Caco-2 (cell line): ENCODE results near the gene GCC1. TPM values are rescaled to one million over a fixed set of nuclear protein-coding genes. Genes with fewer than 3 reads are reported as not detected.
"Not testable (repeated sequence)": the region's sequence is repeated elsewhere in the genome, so short reads cannot be mapped to it uniquely, and the experiment has no call there.

Experiments
- BruUV-seq: library from RNA; stranded (reverse); fragments of 400-500 nt; replicated peaks from 2 replicates; lab custom pipeline; 2021; lab: Mats Ljungman, UMichigan
- CTCF ChIA-PET: fragments of 300-600 bp; sonication (Branson Sonifier 250); formaldehyde crosslinking; loops from one replicate; lab custom pipeline; 2022; ENCODE audit warnings: antibody characterized with exemption; lab: Charles Lee
- POLR2A ChIA-PET: fragments of 300-600 bp; sonication (Branson Sonifier 250); formaldehyde crosslinking; loops from one replicate; lab custom pipeline; 2022; ENCODE audit warnings: antibody characterized with exemption; lab: Charles Lee
- DNase-seq, 2 experiments: peaks; one replicate each; pipeline versions ENCODE4 v3.0.0 to v3.0.0-alpha.2; 2020 to 2022
- H3K27me3 ChIP-seq: replicated peaks from 2 replicates; pipeline ENCODE4 v1.6.0; 2011; ENCODE audit warnings: low read length; ENCODE audit not compliant: control insufficient read depth, insufficient read depth
- H3K36me3 ChIP-seq: 2 replicates; pipeline ENCODE4 v1.5.1; 2011; ENCODE audit warnings: low read length; ENCODE audit not compliant: control insufficient read depth, insufficient read depth
- H3K4me1 ChIP-seq: fragments of 250-450 bp; sonication (Bioruptor Pico); 2 replicates; pipeline ENCODE4 v1.5.1; 2020; ENCODE audit warnings: mild to moderate bottlenecking
- H3K4me3 ChIP-seq: 2 replicates; pipeline ENCODE4 v1.5.1; 2011; ENCODE audit warnings: low read depth, mild to moderate bottlenecking, control low read depth, low read length
- H3K9me3 ChIP-seq: fragments of 250-450 bp; sonication (Bioruptor Pico); 2 replicates; pipeline ENCODE4 v1.5.1; 2020; ENCODE audit warnings: mild to moderate bottlenecking, moderate library complexity
- H3K27ac Mint-ChIP-seq: one replicate; pipeline ENCODE4 v1.8.0; 2022; ENCODE audit warnings: mixed read lengths; ENCODE audit not compliant: unreplicated experiment
- H3K27me3 Mint-ChIP-seq: one replicate; pipeline ENCODE4 v1.8.0; 2022; ENCODE audit warnings: mixed read lengths; ENCODE audit not compliant: insufficient read depth, unreplicated experiment
- H3K36me3 Mint-ChIP-seq: one replicate; pipeline ENCODE4 v1.8.0; 2022; ENCODE audit warnings: mild to moderate bottlenecking, mixed read lengths; ENCODE audit not compliant: insufficient read depth, unreplicated experiment
- H3K4me1 Mint-ChIP-seq: one replicate; pipeline ENCODE4 v1.8.0; 2022; ENCODE audit warnings: low read depth, mixed read lengths; ENCODE audit not compliant: unreplicated experiment
- H3K4me3 Mint-ChIP-seq: one replicate; pipeline ENCODE4 v1.8.0; 2022; ENCODE audit warnings: mild to moderate bottlenecking, moderate library complexity, mixed read lengths; ENCODE audit not compliant: unreplicated experiment
- H3K9me3 Mint-ChIP-seq: one replicate; pipeline ENCODE4 v1.8.0; 2022; ENCODE audit warnings: mixed read lengths; ENCODE audit not compliant: unreplicated experiment
- intact Hi-C: fragments of 100-400 bp; cut with micrococcal nuclease; formaldehyde crosslinking; loops from one replicate; pipeline ENCODE4 v1.10.0; 2022; ENCODE audit not compliant: unreplicated experiment
- total RNA-seq: library from RNA; stranded (reverse); gene quantifications from 2 replicates; pipeline ENCODE4 v1.2.3, GENCODE V29; 2022
- TF ChIP-seq, protein P1 (sequence below), 2 experiments: fragments of 200-600 bp in 1 of 2; IDR thresholded peaks; 1 replicate in 1 of 2; 2 replicates in 1 of 2; pipeline versions ENCODE4 v1.5.1 to v1.8.0; 2011 to 2022; ENCODE audit warnings: antibody characterized with exemption in 1 of 2, control low read depth in 1 of 2, inconsistent platforms in 1 of 2, low read depth in 1 of 2, low read length in 1 of 2, mild to moderate bottlenecking in 1 of 2, moderate library complexity in 1 of 2; ENCODE audit not compliant: insufficient read depth in 1 of 2, severe bottlenecking in 1 of 2, unreplicated experiment in 1 of 2

The GCC1 gene
- total RNA-seq, 1 experiment from 2014 or later: 26.6 TPM

DNA sequence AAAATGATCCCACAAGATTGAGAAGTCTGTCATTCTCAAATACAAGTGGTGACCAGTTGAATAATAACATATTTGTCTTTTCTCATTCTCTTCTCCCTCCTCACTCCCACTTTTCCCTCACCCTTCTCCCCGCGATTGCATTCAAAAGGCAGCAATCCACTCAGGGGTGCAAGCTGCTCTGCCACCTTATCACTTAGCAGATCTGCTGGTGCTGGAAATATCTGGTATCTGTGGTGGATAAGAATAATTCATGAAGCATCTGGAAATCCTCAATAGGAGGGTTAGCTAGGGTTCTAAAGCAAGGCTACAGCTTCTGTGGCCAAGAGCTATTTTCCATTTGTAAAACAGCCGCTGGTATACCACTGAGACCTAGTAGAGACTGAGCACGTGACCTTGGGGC, 43.8 kb downstream of the GCC1 start:
- H3K4me1 Mint-ChIP-seq: no peaks in the 10 kb centered on the region
- peaks cover 14% of the 10 kb centered on the region for H3K27me3 Mint-ChIP-seq
- TF ChIP-seq, protein P1, sequence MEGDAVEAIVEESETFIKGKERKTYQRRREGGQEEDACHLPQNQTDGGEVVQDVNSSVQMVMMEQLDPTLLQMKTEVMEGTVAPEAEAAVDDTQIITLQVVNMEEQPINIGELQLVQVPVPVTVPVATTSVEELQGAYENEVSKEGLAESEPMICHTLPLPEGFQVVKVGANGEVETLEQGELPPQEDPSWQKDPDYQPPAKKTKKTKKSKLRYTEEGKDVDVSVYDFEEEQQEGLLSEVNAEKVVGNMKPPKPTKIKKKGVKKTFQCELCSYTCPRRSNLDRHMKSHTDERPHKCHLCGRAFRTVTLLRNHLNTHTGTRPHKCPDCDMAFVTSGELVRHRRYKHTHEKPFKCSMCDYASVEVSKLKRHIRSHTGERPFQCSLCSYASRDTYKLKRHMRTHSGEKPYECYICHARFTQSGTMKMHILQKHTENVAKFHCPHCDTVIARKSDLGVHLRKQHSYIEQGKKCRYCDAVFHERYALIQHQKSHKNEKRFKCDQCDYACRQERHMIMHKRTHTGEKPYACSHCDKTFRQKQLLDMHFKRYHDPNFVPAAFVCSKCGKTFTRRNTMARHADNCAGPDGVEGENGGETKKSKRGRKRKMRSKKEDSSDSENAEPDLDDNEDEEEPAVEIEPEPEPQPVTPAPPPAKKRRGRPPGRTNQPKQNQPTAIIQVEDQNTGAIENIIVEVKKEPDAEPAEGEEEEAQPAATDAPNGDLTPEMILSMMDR (IDR thresholded peaks at IDR 0.05; ENCODE audit: insufficient read depth in 1 of 2, low read depth in 1 of 2, low read length in 1 of 2, severe bottlenecking in 1 of 2, unreplicated experiment in 1 of 2): no peak

DNA sequence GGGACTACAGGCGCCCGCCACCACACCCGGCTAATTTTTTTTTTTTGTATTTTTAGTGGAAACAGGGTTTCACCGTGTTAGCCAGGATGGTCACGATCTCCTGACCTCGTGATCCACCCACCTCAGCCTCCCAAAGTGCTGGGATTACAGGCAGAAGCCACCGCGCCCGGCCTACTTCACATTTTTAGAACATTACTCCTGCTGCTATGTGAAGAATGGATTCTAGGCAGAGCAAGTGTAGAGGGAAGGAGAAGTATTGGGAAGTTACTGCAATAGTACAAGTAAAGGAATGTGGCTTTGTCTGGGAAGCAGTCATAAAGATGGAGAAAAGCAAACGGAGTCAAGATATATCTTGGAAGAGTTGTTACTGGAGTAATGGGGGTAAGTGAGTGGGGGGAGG, 44.9 kb downstream of the GCC1 start:
- CTCF ChIA-PET, POLR2A ChIA-PET, H3K4me1 Mint-ChIP-seq, DNase-seq, H3K4me3 ChIP-seq, H3K9me3 ChIP-seq, BruUV-seq, intact Hi-C loops, H3K27ac Mint-ChIP-seq, H3K4me1 ChIP-seq, H3K27me3 ChIP-seq, H3K4me3 Mint-ChIP-seq, H3K36me3 ChIP-seq, H3K36me3 Mint-ChIP-seq: not testable (repeated sequence)
- Mint-ChIP-seq H3K9me3 (peaks cover 21% of the 10 kb centered on the region), H3K27me3 (peaks cover 15% of the 10 kb centered on the region)

More for the DNA sequence above, 43.8 kb downstream of the GCC1 start:
- Histone ChIP-seq H3K36me3 (no peaks in the 10 kb centered on the region), H3K4me3 (no peak overlapping the region), H3K9me3 (peaks cover 6% of the 10 kb centered on the region; the same call in 1 of the 2 replicates), H3K27me3 (no peaks in the 10 kb centered on the region), H3K4me1 (no peaks in the 10 kb centered on the region)
- Mint-ChIP-seq H3K36me3 (peaks cover 5% of the 10 kb centered on the region), H3K4me3 (no peak overlapping the region), H3K27ac (no peak overlapping the region), H3K9me3 (peaks cover 30% of the 10 kb centered on the region)
- ChIA-PET CTCF (no interaction called here), POLR2A (no interaction called here)
- no peak for DNase-seq
- BruUV-seq: no TSS peak
- intact Hi-C loops: no loop called here

DNA sequence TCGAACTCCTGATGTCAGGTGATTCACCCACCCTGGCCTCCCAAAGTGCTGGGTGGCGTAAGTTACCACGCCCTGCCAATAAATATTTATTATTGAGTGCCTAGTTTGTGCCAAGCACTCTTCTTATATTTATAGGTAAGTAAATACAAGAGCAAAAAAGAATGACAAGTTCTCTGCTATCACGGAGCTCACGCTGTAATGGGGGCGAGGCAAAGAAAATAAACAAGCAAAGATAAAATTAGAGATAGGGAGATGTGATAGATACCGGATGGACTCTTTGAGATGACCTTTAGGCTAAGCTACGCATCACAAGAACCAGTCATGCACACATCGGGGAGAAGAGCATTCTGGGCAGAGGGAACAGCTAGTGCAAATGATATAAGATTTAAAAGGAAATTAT, 46.3 kb downstream of the GCC1 start:
- no peaks in the 10 kb centered on the region for H3K4me1 Mint-ChIP-seq
- no peak for DNase-seq
- no peak overlapping the region for H3K27ac Mint-ChIP-seq
- H3K4me1 ChIP-seq: no peaks in the 10 kb centered on the region
- H3K4me3 Mint-ChIP-seq: no peak overlapping the region
- POLR2A ChIA-PET: no interaction called here
- BruUV-seq: no TSS peak
- peaks cover 17% of the 10 kb centered on the region for H3K9me3 Mint-ChIP-seq
- no peaks in the 10 kb centered on the region for H3K9me3 ChIP-seq
- no peaks in the 10 kb centered on the region for H3K36me3 Mint-ChIP-seq
- no peak overlapping the region for H3K4me3 ChIP-seq
- intact Hi-C loops: no loop called here
- CTCF ChIA-PET: no interaction called here
- TF ChIP-seq, protein P1 (IDR thresholded peaks at IDR 0.05; ENCODE audit: insufficient read depth in 1 of 2, low read depth in 1 of 2, low read length in 1 of 2, severe bottlenecking in 1 of 2, unreplicated experiment in 1 of 2): no peak
- H3K36me3 ChIP-seq: no peaks in the 10 kb centered on the region
- peaks cover 17% of the 10 kb centered on the region for H3K27me3 Mint-ChIP-seq
- H3K27me3 ChIP-seq: no peaks in the 10 kb centered on the region

DNA sequence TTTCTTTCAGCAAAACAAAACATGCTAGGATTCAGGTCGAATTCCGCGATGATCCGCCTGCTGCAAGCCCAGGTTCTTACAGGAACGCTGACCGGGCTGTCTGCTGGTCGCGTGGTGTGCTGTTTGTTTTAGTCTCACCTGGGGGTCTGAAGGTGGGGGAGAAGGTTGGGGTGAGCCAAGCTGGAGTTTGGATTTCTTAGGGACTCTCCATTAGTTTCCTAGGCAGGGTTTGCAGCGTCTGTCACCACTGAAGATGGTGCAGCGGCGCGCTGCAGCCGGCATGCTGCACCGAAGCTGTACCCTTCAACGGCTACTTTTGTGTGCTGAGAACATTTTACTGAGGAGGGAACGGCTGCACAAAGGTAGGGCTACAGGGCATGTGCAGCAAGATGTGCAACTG, 48.7 kb downstream of the GCC1 start:
- no TSS peak for BruUV-seq
- no peak for DNase-seq
- Histone ChIP-seq H3K4me3 (no peak overlapping the region), H3K27me3 (no peaks in the 10 kb centered on the region), H3K9me3 (no peaks in the 10 kb centered on the region), H3K4me1 (no peaks in the 10 kb centered on the region), H3K36me3 (no peaks in the 10 kb centered on the region)
- intact Hi-C loops: no loop called here
- ChIA-PET POLR2A (no interaction called here), CTCF (no interaction called here)
- Mint-ChIP-seq H3K9me3 (peaks cover 17% of the 10 kb centered on the region), H3K4me3 (peak overlapping the region; percentile 34), H3K27me3 (peaks cover 22% of the 10 kb centered on the region), H3K36me3 (no peaks in the 10 kb centered on the region), H3K27ac (no peak overlapping the region), H3K4me1 (no peaks in the 10 kb centered on the region)
- TF ChIP-seq, protein P1 (IDR thresholded peaks at IDR 0.05; ENCODE audit: insufficient read depth in 1 of 2, low read depth in 1 of 2, low read length in 1 of 2, severe bottlenecking in 1 of 2, unreplicated experiment in 1 of 2): no peak
